CD4-positive, alpha-beta T cell treated with Interleukin-10 for 1 hour (primary cell): ENCODE results near the gene KRT77.
"Not testable (repeated sequence)": the region's sequence is repeated elsewhere in the genome, so short reads cannot be mapped to it uniquely, and the experiment has no call there.

ENCODE experiments used
- DNase-seq: peaks from one replicate; pipeline ENCODE4 v3.0.0-alpha.2; 2020

Gene KRT77

DNA sequence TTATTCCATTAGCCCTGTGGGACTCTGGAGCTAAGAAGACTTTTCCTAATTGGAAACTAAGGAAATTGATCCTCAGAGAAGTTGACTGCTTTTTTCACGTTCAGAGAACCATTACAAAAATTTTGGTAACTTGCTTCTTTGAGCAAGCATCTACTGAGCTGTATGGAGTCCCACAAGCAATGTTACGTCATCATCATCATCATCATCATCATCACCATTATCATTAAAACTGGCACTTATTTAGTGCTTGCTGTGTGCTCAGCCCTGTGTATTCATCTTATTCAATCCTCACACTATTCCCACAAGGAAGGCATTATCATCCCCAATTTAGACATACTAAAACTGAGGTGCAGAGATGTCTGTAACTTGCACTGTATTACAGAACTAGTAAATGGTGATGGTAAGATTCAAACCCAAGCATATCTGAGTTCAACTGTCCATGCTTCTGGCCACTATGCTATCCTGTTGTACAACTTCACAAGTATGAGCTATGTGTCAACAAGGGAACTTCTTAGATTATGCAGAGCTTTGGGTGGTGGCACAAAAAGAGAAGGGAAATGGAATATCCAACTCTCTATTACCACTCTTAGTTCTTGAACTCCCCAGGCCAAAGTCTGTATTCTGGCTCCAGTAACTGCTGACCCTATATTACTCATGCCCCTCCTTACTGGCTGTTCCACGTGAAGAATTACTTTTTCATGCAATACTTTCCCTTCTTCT is 29.5 kb downstream of the KRT77 start:
- no peak for DNase-seq

DNA sequence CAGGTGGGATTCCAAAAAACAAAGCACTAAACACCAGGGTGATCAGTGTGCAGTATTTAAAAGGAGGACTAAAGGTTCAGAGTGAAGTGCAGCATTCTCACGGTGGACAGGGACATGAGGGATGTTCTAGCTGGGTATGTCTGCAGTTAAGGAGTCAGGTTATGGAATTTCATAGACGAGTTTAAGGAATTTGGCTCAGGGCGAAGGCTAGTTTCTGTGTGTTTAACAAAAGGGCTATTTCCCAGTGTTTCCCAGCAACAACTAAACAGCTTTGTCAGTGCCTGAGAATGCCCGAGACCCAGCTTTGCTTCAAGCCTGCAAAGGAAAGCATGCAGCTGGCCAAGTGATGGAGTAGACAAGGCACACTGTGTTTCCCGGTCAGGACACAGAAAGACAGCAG is 30.1 kb downstream of the KRT77 start:
- DNase-seq: no peak

DNA sequence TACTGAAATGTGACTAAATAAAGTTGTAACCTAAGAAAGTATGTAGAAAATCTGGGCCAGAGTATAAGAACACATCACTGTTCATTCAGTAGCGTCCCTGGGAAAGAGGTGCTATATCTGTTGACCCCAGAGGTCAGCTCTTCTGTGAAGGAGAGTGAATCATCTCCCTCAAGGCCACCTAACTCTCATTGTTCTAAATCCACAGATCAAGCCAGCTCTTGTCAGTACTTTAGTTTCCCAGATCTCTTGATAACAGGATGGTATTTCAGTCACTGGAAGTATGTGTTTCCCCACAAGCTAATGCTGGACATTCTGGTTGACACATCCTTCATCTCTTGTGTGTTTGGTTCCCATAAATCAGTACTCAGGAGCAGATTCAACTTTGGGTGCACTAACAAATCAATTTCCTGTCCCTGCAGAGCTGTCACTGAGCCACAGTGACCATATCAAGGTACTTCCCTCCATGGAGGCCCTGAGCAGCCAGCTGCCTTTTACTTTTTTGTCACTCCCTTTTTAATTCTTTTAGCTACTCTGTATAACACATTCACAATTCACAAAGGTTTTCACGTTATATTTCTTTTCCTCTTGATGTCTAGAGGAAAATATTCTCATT is 30.9 kb downstream of the KRT77 start:
- DNase-seq: no peak

GRCh38 chr12:52670961-52671360 is 32.4 kb downstream of the KRT77 start:
- no peak for DNase-seq

- DNase-seq: no peak
Measured at GRCh38 chr12:52670506-52670905, 32.8 kb downstream of the KRT77 start.

GRCh38 chr12:52669941-52670340 is 33.4 kb downstream of the KRT77 start:
- DNase-seq: not testable (repeated sequence)

DNA sequence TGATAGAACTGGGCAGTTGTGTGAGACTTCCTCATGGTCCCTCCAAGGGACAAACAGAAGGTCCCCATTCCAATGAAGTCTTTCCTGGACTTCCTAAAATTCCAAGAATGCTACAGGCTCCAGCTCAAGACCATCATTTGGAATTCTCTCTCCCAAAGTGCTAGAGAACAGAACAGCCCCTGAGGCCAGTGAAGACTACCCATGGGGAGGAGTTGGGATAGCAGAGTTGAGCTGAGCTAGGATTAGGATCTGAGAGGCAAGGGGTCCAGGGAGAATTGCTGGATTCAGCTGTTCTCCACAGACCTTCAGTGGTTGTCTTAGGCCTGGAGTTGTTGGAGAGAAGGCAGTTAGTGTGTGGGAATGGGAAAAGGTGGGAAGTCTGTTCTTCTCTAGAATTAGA is 33.9 kb downstream of the KRT77 start:
- no peak for DNase-seq

DNA sequence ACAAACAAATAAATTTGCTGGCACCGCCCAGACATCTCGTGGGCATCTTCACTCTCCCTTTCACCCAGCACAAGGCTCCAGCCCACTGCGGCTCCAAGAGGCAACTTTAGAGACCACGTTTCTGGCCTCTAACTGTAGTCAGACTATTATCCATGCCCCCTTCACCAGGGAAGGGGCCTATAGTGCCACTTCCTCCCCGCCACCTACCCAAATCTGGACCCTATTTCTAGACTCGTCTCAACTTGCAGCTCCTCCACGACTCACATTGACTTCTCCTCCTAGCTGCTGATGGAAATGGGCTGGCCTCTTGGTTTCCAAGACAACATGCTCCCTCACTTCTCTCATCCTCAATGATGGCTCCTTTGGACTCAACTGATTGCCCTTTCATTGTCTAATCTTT is 35.4 kb downstream of the KRT77 start:
- no peak for DNase-seq

- DNase-seq: no peak
Measured at GRCh38 chr12:52667509-52667908, 35.8 kb downstream of the KRT77 start.

DNA sequence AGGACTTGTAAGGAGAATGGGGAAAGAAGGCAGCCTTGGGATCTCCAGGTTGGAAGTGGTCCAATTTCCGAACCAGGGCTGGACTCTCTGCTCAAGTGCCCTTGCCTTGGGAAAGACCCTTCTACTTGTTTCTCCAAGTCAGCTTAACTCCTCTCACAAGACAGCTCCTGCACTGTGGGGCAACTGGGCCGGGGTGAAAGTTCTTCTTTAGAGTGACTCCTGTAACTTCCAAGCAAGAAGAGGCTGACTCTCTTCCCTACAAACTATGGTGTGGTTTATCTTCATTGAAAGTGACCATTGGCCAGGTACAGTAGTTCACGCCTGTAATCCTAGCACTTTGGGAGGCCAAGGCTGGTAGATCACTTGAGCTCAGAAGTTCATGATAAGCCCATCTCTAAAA is 36.9 kb downstream of the KRT77 start:
- no peak for DNase-seq

- DNase-seq: no peak
Measured at GRCh38 chr12:52663420-52663819, 39.9 kb downstream of the KRT77 start.

GRCh38 chr12:52662918-52663229 is 40.5 kb downstream of the KRT77 start:
- DNase-seq: no peak

DNA sequence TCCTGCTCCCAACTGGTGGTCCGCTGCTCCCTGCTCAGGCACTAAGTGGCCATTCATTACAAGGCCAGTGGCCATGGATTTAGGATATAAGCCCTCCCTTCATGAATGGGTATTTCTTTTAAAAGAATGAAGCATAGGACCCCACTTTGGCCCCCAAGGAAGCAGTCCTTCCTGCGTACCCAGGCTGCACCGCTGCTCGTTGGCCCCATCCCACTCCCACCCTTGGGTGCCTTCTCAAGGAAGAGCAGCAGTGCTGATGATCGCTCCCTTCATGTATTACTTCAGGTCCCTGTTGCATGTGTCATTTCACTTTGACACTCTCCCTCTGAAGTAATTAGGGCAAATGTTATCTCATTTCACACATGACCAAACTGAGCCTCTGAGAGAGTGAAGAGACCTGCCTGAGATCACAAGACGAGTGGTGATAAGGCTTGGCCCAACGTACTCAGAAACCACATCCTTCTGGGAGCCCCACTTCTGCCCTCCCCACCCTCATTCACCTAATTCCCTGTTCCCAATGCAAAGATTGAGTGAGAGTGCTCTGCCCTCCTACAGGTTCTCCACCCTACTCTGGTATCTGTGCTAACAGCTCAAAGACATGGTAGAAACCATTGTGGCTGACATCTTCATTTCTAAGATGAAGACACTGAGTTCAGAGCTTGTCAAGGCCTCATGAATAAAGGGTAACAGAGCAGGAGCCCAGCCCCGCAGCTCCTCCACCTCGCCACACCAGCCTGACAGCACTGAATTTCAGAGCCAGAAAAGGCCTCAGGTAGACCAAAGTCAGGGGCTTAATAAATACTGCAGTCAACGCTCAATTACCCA is 41.0 kb downstream of the KRT77 start:
- DNase-seq: no peak

- no peak for DNase-seq
Measured at GRCh38 chr12:52661668-52662067, 41.7 kb downstream of the KRT77 start.

DNA sequence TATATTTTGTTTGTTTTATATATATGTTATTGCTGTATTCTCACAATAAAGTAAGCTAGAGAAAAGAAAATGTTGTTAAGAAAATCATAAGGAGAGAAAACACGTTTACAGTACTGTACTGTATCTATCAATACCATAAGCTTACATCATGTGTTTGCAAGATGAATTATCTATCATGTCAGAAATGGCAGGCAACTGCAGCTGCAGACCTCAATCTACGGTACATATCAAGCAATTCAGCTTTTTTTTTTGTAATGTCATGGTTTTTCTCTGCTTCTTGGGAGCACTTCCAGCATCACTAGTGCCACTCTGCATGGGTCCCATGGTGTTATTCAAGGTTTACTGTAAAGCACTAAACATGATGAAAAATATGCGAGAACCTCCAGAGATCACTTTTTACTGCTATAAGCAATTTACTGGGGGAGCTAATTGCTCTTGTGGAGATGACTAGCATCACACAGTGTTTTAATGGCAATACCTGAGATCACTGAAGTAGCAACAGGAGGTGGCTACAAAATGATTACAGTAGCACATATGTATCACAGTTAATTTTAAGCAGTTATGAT is 42.3 kb downstream of the KRT77 start:
- no peak for DNase-seq

DNA sequence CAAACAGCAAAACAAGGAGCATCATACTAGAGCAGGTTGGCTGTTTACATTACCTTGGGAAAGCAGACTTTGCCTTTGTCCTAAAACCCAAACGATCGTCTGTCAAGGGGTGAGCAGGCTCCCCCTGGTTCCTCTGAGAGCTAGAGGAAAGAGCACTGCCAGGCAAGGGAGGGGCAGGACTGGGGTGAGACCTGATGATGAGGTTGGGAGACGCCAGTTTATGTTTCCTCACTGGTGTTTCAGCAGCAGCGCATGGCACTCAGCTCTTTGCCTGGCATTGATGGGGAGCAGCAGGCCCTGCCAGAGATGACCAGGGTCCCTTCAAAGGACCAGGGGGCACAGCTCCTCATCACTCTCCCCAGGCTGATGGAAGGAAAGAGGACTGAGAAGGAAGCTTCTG is 43.4 kb downstream of the KRT77 start:
- no peak for DNase-seq

DNA sequence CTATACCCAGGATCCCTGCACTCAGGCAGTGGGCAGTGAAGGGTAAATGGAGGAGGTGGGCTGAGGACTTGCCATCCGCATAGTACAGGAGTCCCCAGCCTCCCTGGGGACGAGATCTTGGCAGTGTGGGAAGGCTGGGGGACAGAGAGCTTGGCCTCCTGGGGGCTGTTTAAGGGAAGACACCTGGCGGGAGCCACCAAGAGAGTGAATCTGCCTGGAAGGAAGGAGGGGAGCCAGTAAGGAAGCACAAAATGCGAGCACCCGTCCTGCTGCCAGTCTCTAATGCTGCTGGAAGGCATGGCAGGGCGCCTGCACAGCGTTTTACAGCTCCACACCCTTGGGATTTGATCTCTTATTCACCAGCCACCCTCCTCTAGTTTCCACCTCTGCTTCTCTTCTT is 43.9 kb downstream of the KRT77 start:
- DNase-seq: no peak

DNA sequence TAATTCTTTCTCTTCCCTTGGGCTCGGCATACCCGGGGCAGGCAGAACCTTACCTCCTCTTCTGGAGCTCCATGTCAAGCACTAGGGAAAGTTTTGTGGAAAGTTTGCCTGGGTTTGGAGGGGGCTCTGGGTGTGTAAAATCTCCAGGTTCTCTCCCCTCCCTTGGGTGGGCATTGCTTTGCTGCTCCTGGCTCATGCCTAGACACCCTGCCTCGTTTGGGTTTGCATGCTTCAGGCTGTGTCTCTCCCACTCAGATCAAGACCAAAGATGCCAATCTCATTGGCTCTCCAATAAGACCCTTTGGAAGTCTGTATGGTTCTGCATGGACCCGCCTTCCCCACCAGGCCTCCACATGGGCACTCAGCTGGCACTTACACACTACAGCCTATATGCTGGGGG is 45.1 kb downstream of the KRT77 start:
- DNase-seq: no peak

DNA sequence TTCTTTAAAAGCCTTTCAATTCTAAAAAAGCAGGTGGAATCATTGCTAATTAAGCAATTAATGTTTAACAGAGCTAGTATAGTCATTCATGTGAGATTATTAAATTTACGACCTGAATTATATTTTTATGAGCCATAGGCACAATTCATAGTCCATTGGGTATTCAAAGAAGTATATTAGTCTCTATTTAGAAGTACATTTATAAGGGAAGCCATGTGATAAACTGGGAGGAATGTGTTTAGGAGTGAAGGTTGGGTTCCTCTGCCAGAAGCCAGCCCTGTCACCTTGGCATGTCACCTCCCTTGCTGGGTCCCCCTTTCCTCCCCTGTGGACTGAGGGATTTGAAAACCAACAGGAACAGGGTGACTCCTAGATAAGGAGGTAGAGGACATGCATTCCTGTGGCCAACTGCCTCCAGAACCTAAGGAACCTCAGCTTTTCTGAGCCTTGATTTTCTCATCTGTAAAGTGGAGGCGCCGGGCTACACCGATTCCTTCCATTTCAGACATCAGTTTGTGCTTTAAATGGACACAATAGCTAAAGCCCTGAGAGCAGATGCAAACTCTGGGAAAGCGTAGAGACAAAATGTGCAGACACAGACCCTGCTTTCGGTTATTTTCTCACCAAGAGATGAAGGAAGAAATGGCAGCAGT is 45.9 kb downstream of the KRT77 start:
- DNase-seq: no peak

- no peak for DNase-seq
Measured at GRCh38 chr12:52656616-52657015, 46.7 kb downstream of the KRT77 start.

GRCh38 chr12:52655720-52656124 is 47.6 kb downstream of the KRT77 start:
- no peak for DNase-seq

- DNase-seq: no peak
Measured at GRCh38 chr12:52655251-52655650, 48.1 kb downstream of the KRT77 start.

- no peak for DNase-seq
Measured at GRCh38 chr12:52651726-52652261, 51.5 kb downstream of the KRT77 start, which contains the start of gene KRT2. TSS of gene KRT2 (minus strand) at chr12:52652211. CDS start at chr12:52652142, 69 bp downstream.
